Astrocyte of the cerebellum (primary cell): ENCODE measurements around the gene MKRN2OS.

Source experiments
- DNase-seq: peaks from one replicate; pipeline ENCODE4 v3.0.0-alpha.2; 2011; ENCODE audit warnings: low read depth
- H3K4me3 ChIP-seq: 2 replicates; pipeline ENCODE4 v1.5.1; 2011; ENCODE audit warnings: mild to moderate bottlenecking, low read depth, low read length, moderate library complexity
- in situ Hi-C: cut with HindIII; loops from 2 replicates; pipeline ENCODE4 v1.10.0; 2017; ENCODE audit warnings: low sequenced_read_pairs
- TF ChIP-seq, protein P1 (sequence below): IDR thresholded peaks from 2 replicates; pipeline ENCODE4 v1.5.1; 2012; ENCODE audit warnings: low read length, low read depth, moderate library complexity, mild to moderate bottlenecking; ENCODE audit errors: missing control alignments

The MKRN2OS gene

DNA sequence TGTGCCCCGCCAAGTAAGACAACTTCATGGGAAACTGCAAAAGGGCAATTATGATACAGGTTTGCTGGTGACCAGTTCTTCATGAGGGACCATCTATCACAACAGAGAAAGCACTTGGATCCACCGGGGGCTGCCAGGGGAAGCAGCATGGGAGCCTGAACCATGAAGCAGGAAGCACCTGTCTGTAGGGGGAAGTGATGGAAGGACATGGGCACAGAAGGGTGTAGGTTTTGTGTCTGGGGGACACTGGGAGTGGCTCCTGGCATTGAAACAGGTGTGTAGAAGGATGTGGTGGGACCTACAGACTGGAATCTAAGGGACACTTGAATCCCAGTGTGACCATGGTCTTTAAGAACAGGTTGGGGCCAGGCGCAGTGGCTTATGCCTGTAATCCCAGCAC, 34.2 kb upstream of the MKRN2OS start:
- no peak for DNase-seq
- in situ Hi-C loops: no loop called here
- H3K4me3 ChIP-seq: no peak overlapping the region
- TF ChIP-seq, protein P1, sequence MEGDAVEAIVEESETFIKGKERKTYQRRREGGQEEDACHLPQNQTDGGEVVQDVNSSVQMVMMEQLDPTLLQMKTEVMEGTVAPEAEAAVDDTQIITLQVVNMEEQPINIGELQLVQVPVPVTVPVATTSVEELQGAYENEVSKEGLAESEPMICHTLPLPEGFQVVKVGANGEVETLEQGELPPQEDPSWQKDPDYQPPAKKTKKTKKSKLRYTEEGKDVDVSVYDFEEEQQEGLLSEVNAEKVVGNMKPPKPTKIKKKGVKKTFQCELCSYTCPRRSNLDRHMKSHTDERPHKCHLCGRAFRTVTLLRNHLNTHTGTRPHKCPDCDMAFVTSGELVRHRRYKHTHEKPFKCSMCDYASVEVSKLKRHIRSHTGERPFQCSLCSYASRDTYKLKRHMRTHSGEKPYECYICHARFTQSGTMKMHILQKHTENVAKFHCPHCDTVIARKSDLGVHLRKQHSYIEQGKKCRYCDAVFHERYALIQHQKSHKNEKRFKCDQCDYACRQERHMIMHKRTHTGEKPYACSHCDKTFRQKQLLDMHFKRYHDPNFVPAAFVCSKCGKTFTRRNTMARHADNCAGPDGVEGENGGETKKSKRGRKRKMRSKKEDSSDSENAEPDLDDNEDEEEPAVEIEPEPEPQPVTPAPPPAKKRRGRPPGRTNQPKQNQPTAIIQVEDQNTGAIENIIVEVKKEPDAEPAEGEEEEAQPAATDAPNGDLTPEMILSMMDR: no peak

DNA sequence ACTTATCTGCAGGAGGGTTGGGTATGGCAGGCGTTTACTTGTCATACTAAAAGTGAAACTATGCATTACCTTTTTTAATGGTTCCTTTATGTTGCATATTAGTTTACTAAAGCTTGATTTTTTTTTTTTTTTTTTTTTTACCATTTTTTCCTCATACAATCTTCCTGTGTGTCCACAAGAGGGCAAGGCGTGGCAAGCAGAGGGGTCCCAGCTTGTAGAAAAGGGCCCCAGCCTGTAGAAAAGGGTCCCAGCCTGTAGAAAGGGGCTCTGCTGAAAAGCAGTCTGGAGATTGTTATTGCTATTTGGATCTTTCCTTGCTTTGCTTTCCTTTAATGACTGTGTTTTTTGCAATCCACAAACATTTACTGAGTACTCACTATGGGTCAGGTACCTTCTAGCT, 33.4 kb upstream of the MKRN2OS start:
- TF ChIP-seq, protein P1: peak; percentile 22
- in situ Hi-C loops: no loop called here
- no peak for DNase-seq

DNA sequence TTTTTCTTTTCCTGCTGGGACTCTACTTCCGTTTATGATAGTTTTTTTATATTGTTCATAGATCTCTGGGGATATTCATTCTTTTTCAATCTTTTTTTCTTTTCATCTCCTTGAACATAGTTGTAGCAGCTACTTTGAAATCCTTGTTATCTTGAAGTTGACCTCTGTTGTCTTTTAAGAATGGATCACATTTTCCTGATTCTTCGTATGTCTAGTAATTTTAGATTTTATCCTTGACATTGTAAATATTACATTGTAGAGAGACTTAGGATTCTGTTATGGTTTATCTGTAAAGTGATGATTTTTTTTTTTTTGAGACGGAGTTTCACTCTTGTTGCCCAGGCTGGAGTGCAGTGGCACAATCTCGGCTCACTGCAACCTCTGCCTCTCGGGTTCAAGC, 32.1 kb upstream of the MKRN2OS start:
- H3K4me3 ChIP-seq: no peak overlapping the region
- in situ Hi-C loops: no loop called here
- TF ChIP-seq, protein P1: no peak
- no peak for DNase-seq

More for the DNA sequence above, 33.4 kb upstream of the MKRN2OS start:
- no peak overlapping the region for H3K4me3 ChIP-seq

DNA sequence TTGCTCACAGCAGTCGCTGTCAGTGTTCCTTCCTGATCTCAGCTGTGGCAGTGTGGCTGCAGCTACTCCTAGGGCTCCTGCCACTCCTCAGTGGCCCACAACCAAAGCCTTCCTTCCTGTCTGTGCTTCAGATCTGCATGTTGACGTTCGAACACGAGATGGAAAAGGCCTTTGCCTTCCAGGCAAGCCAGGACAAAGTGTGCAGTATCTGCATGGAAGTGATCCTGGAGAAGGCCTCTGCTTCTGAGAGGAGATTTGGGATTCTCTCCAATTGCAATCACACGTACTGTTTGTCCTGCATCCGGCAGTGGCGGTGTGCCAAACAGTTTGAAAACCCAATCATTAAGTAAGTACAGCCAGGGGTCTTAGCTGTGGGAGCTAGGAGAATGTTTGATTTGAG, 29.4 kb upstream of the MKRN2OS start:
- DNase-seq: no peak
- TF ChIP-seq, protein P1: no peak
- in situ Hi-C loops: no loop called here
- H3K4me3 ChIP-seq: no peak overlapping the region

DNA sequence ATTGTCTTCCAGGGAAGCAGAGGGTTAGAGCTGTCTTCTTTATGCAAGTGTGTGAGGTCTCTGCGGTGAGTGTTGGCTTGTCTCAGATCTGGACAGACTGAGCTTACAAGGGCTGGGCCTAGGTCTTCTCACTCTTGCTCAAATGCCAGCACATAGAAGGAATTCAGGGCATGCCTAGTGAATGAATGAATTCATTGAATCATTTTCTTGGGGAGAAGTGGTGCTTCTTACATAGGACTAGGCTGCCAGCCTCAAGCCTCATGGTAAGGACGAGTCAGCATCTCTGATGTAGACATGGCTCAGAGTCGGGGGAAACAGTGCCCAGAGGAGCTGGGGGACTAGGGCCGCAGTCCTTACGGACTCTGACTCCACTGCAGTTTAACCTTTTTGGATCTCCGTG, 28.8 kb upstream of the MKRN2OS start:
- in situ Hi-C loops: no loop called here
- TF ChIP-seq, protein P1: no peak
- H3K4me3 ChIP-seq: no peak overlapping the region
- DNase-seq: no peak

DNA sequence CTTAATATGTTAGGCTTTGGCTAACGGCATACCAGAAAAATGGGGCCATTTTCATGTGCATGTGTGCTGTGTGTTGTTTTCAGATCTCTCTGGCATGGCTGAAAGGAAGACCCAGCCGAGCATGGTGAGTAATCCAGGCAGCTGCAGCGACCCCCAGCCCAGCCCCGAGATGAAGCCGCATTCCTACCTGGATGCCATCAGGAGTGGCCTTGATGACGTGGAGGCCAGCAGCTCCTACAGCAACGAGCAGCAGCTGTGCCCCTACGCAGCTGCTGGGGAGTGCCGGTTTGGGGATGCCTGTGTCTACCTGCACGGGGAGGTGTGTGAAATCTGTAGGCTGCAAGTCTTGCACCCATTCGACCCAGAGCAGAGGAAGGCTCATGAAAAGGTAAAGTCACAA, 26.7 kb upstream of the MKRN2OS start:
- in situ Hi-C loops: no loop called here

More for the DNA sequence above, 26.7 kb upstream of the MKRN2OS start:
- no peak for DNase-seq
- TF ChIP-seq, protein P1: no peak
- H3K4me3 ChIP-seq: no peak overlapping the region
